Measurements from ENCODE around the gene CDH26.

- TF ChIP-seq RAD21 (conservative IDR thresholded peaks at IDR 0.05) = no peak
- TF ChIP-seq CTCF (IDR thresholded peaks at IDR 0.05; ENCODE audit: poor library complexity, severe bottlenecking) = no peak
- TF ChIP-seq EP300 (conservative IDR thresholded peaks at IDR 0.05; ENCODE audit: poor library complexity, severe bottlenecking) = no peak
These were observed 49.2 kb downstream of the CDH26 start for GRCh38 chr20:60007464-60007863.

Data from neural cell (in vitro differentiated cells).